LNCaP clone FGC (cell line): Measurements from ENCODE around the gene SSTR5.
"Not testable (repeated sequence)": the region's sequence is repeated elsewhere in the genome, so short reads cannot be mapped to it uniquely, and the experiment has no call there.

Source experiments
- DNase-seq: peaks from one replicate; pipeline ENCODE4 v3.0.0-alpha.2; 2011; ENCODE audit warnings: low read depth
- H3K4me3 ChIP-seq: 2 replicates; pipeline ENCODE4 v1.5.1; 2011; ENCODE audit warnings: mild to moderate bottlenecking, low read depth, low read length, control low read depth
- CTCF ChIP-seq: IDR thresholded peaks from 2 replicates; pipeline ENCODE4 v1.5.1; 2012; ENCODE audit warnings: mild to moderate bottlenecking; ENCODE audit not compliant: control insufficient read depth, insufficient read depth; ENCODE audit errors: extremely low read depth

The SSTR5 gene

GRCh38 chr16:1082952-1083675 is 10.6 kb downstream of the SSTR5 start:
- no peak overlapping the region for H3K4me3 ChIP-seq
- no peak for TF ChIP-seq CTCF
- DNase-seq = no peak

- DNase-seq = no peak
- no peak overlapping the region for H3K4me3 ChIP-seq
- no peak for TF ChIP-seq CTCF
Measured at GRCh38 chr16:1084971-1085370, 12.4 kb downstream of the SSTR5 start.

GRCh38 chr16:1086443-1086842 is 13.9 kb downstream of the SSTR5 start:
- not testable (repeated sequence) for DNase-seq, H3K4me3 ChIP-seq

- no peak for TF ChIP-seq CTCF
- H3K4me3 ChIP-seq = no peak overlapping the region
- DNase-seq = no peak
Measured at GRCh38 chr16:1088295-1089170, 16.0 kb downstream of the SSTR5 start.

- no peak for TF ChIP-seq CTCF
- H3K4me3 ChIP-seq = no peak overlapping the region
- DNase-seq = no peak
Measured at GRCh38 chr16:1089439-1089821, 16.9 kb downstream of the SSTR5 start.

- no peak for TF ChIP-seq CTCF
- no peak for DNase-seq
- H3K4me3 ChIP-seq = no peak overlapping the region
Measured at GRCh38 chr16:1089822-1090619, 17.5 kb downstream of the SSTR5 start.
